Colonic mucosa (tissue), 4 donors: ENCODE measurements around the gene TBC1D22A. TPM values are rescaled to one million over a fixed set of nuclear protein-coding genes. Genes with fewer than 3 reads are reported as not detected.
A peak's percentile ranks its signal among the peaks of the same experiment; 100 is the strongest.

Experiments used
- DNase-seq: peaks from one replicate; pipeline ENCODE4 v3.0.0-alpha.2; 2020
- H3K27ac ChIP-seq: fragments of 200-600 bp; one replicate; pipeline ENCODE4 v1.8.0; 2021
- H3K27me3 ChIP-seq: fragments of 200-600 bp; one replicate; pipeline ENCODE4 v1.8.0; 2021
- H3K36me3 ChIP-seq: fragments of 200-600 bp; one replicate; pipeline ENCODE4 v1.8.0; 2021
- H3K4me1 ChIP-seq: fragments of 200-600 bp; one replicate; pipeline ENCODE4 v1.8.0; 2021; ENCODE audit warnings: mild to moderate bottlenecking
- H3K4me3 ChIP-seq: fragments of 200-600 bp; one replicate; pipeline ENCODE4 v1.8.0; 2021
- H3K9ac ChIP-seq, 2 donors: one replicate each; pipeline ENCODE4 v1.7.0; 2013; ENCODE audit warnings: control low read depth in 2 of 2, low read depth in 2 of 2, low read length in 2 of 2
- H3K9me3 ChIP-seq: fragments of 200-600 bp; one replicate; pipeline ENCODE4 v1.8.0; 2021
- intact Hi-C: fragments of 100-400 bp; cut with DNase I; formaldehyde crosslinking; loops from one replicate; pipeline ENCODE4 v1.14.1; 2022
- total RNA-seq, 2 donors: library from RNA; stranded (reverse); fragmentation: NEBNext Ultra II Directional in 1 of 2; extraction: Animal tissue kit (Norgen Biotek cat#: 25700) in 1 of 2; gene quantifications; one replicate each; pipeline ENCODE4 v1.2.1, GENCODE V29; 2021
- TF ChIP-seq, protein P1 (sequence below): fragments of 200-600 bp; IDR thresholded peaks from one replicate; pipeline ENCODE4 v1.8.0; 2022; ENCODE audit warnings: antibody characterized with exemption, mild to moderate bottlenecking
- donor health status: healthy.
- donor health status: DM: no; HTN: no; CAD: no.
- donor health status: DM: no; HTN: no; CAD: no.

TBC1D22A gene
- total RNA-seq, 2 donors from 2014 or later, result 34.2 to 36.4 TPM

DNA sequence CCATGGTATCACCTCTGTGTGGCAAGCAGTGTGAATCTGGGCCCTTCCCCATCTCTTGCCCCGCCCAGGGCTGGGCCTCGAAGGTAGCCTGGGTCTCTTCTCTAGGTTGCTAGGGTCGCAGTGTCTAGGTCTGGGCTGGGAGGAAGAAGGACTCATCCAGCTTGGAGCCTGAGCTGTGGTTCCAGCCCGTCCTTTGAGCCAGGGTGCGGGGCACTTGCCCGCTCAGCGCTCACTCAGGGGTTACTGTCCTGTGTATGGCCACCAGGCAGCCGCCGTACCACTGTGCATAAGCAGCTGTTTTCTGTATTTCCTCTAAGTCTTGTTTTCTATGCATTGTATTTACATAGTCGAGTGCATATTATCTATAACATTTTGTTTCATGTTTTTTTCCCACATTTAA, 160.9 kb downstream of the TBC1D22A start:
- Histone ChIP-seq H3K9ac (no peak overlapping the region), H3K4me3 (no peak overlapping the region), H3K36me3 (no peaks in the 10 kb centered on the region), H3K4me1 (no peaks in the 10 kb centered on the region), H3K27me3 (no peaks in the 10 kb centered on the region), H3K27ac (no peak overlapping the region), H3K9me3 (no peaks in the 10 kb centered on the region)
- peak; percentile 12 for DNase-seq
- TF ChIP-seq, protein P1, sequence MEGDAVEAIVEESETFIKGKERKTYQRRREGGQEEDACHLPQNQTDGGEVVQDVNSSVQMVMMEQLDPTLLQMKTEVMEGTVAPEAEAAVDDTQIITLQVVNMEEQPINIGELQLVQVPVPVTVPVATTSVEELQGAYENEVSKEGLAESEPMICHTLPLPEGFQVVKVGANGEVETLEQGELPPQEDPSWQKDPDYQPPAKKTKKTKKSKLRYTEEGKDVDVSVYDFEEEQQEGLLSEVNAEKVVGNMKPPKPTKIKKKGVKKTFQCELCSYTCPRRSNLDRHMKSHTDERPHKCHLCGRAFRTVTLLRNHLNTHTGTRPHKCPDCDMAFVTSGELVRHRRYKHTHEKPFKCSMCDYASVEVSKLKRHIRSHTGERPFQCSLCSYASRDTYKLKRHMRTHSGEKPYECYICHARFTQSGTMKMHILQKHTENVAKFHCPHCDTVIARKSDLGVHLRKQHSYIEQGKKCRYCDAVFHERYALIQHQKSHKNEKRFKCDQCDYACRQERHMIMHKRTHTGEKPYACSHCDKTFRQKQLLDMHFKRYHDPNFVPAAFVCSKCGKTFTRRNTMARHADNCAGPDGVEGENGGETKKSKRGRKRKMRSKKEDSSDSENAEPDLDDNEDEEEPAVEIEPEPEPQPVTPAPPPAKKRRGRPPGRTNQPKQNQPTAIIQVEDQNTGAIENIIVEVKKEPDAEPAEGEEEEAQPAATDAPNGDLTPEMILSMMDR, result no peak
- intact Hi-C loops, result no loop called here

DNA sequence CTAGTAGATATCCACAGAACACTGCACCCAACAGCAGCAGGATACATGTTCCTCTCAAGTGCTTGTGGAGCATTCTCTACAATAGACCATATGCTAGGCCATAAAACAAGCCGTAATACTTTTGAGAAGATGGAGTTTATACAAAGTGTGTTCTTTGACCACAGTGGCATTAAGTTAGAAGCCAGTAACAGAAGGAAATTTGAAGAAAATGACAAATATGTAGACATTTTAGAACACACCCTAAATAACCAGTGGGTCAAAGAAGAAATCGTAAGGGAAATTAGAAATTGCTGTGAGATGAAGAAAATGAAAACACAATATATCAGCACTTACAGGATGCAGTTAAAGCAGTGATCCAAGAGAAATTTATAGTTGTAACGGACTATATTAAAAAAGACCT, 163.4 kb downstream of the TBC1D22A start:
- Histone ChIP-seq H3K27me3 (no peaks in the 10 kb centered on the region), H3K36me3 (no peaks in the 10 kb centered on the region), H3K27ac (no peak overlapping the region), H3K4me1 (no peaks in the 10 kb centered on the region), H3K4me3 (no peak overlapping the region), H3K9ac (no peak overlapping the region), H3K9me3 (no peaks in the 10 kb centered on the region)
- intact Hi-C loops, result no loop called here
- TF ChIP-seq, protein P1, result no peak
- DNase-seq, result no peak

DNA sequence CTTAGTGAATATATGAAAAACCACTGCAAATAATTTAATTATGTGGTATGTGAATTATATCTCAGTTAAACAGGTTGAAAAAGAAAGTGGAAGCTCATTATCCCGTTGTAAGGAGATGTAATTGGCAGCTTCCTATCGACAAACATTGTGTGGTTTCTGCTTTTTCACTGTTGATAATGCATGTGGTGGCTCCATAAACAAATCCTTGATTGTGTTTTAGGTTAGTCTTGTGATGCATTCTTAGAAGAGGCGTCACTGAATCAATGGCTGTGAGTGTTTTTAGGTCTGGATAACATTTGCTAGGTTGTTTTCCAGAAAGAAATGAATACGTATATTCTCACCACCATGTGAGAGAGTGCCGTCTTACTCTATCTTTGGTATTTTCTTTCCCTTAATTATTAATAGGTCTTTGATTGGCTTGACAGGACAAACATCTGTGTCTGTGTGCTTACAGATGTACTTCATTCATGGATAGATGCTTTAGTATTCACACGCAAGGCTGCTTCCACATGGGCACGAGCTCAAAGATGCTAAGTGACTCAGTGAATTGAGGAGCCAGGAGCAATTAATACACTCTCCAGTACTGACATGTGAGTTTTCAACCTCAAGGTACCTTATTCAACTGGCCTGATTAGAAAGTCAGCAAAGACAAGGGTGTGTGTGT, 166.7 kb downstream of the TBC1D22A start:
- H3K4me3 ChIP-seq, result no peak overlapping the region
- H3K27ac ChIP-seq, result no peak overlapping the region
- no peaks in the 10 kb centered on the region for H3K27me3 ChIP-seq
- TF ChIP-seq, protein P1, result no peak
- intact Hi-C loops, result no loop called here
- DNase-seq, result no peak
- H3K4me1 ChIP-seq, result no peaks in the 10 kb centered on the region
- no peaks in the 10 kb centered on the region for H3K36me3 ChIP-seq
- no peak overlapping the region for H3K9ac ChIP-seq
- H3K9me3 ChIP-seq, result no peaks in the 10 kb centered on the region

DNA sequence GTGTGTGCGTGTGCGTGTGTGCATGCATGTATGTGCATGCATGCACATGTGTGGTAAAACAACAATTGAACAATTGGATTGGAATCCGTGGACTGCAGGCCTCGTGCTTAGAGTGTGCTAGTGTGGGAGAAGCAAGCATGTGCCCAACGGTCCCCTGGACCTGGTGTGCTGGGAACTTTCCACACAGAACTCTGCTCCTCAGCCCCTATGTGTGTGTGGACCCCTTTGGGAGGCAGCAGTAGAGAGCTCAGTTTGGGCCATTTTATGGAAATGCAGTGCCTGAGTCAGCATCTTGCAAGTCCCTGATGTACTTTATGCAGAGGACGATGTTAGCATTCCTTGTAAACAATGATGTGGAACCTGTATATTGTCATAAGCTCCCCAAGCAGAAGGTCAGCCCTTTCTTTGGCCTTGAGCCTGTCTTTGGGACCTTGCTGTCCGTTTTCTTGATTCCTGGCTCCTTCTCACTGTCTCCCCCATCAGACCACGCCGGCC, 167.3 kb downstream of the TBC1D22A start:
- TF ChIP-seq, protein P1, result no peak
- intact Hi-C loops, result no loop called here
- Histone ChIP-seq H3K9ac (no peak overlapping the region), H3K4me1 (no peaks in the 10 kb centered on the region), H3K27ac (no peak overlapping the region), H3K36me3 (no peaks in the 10 kb centered on the region), H3K9me3 (no peaks in the 10 kb centered on the region), H3K27me3 (no peaks in the 10 kb centered on the region), H3K4me3 (no peak overlapping the region)
- peak; percentile 8 for DNase-seq

DNA sequence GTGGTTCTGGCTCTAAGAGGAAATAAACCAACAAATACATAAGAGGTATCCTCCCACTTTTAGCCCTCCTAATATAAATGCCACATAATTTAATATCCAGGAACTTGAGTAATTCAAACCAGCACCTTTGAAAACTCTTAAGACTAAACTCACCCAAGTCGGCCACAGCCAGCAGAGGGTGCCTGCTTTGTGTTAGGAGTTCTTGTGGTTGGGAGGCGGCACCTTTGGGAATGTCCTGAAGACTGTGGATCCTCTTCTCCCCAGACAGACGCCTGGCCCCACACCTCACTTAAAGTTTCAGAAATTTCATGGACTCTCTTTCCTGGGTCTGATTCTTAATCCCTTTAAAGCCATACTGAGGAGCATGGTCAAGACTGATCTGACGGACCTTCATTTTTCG, 169.0 kb downstream of the TBC1D22A start:
- no peaks in the 10 kb centered on the region for H3K36me3 ChIP-seq
- TF ChIP-seq, protein P1, result no peak
- H3K9me3 ChIP-seq, result no peaks in the 10 kb centered on the region
- no peak overlapping the region for H3K4me3 ChIP-seq
- H3K9ac ChIP-seq, result no peak overlapping the region
- peak; percentile 15 for DNase-seq
- H3K27me3 ChIP-seq, result no peaks in the 10 kb centered on the region
- intact Hi-C loops, result no loop called here
- H3K4me1 ChIP-seq, result peaks cover 5% of the 10 kb centered on the region
- no peak overlapping the region for H3K27ac ChIP-seq
